HepG2 (cell line): ENCODE data around the gene DAB2IP. TPM values are rescaled to one million over a fixed set of nuclear protein-coding genes. Genes with fewer than 3 reads are reported as not detected.

Experiments
- ATAC-seq: fragments of 200-7000 bp; cut with Tn5 transposase; 3 replicates; pipeline ENCODE4 v1.9.1; 2020; ENCODE audit warnings: mild to moderate bottlenecking, moderate library complexity
- BruUV-seq: library from RNA; stranded (reverse); fragments of 400-500 nt; replicated peaks from 2 replicates; lab custom pipeline; 2021; lab: Mats Ljungman, UMichigan
- CTCF ChIA-PET: fragments of 300-600 bp; formaldehyde crosslinking; extraction: SDS; loops from one replicate; lab custom pipeline; 2021; ENCODE audit warnings: low total read pairs, inconsistent platforms, low intra/inter-chr PET ratio; lab: Yijun Ruan, JAX
- POLR2A ChIA-PET: fragments of 350-600 bp; sonication (Branson Sonifier 250); formaldehyde crosslinking; loops from one replicate; lab custom pipeline; 2020; ENCODE audit warnings: antibody characterized with exemption, inconsistent platforms; lab: Yijun Ruan, JAX
- DNase-seq: peaks from one replicate; pipeline ENCODE4 v3.0.0-alpha.2; 2015; ENCODE audit warnings: low spot score
- FAIRE-seq: peaks from 3 replicates; lab custom pipeline; 2011; peaks lifted over from hg19 to GRCh38; lab: Jason Lieb, UNC
- H2AFZ ChIP-seq: one replicate; pipeline ENCODE4 v1.6.1; 2011; ENCODE audit warnings: low read length, inconsistent platforms
- H3K27ac ChIP-seq: fragments of 300-600 bp; 3 replicates; pipeline ENCODE4 v1.8.0; 2011; ENCODE audit warnings: mixed run types, mild to moderate bottlenecking, mixed read lengths, low read length, inconsistent platforms; ENCODE audit not compliant: insufficient read depth; ENCODE audit errors: extremely low read length
- H3K27me3 ChIP-seq, 2 experiments: fragments of 200-600 bp in 1 of 2; 2 replicates in 1 of 2; 3 replicates in 1 of 2; pipeline versions ENCODE4 v1.6.0 to v1.8.0; 2011; ENCODE audit warnings: low read length in 2 of 2, mild to moderate bottlenecking in 2 of 2, moderate library complexity in 2 of 2, inconsistent platforms in 1 of 2; ENCODE audit not compliant: insufficient read depth in 2 of 2, control insufficient read depth in 1 of 2
- H3K36me3 ChIP-seq, 2 experiments: fragments of 200-600 bp in 1 of 2; replicated peaks in 1 of 2; 2 replicates in 1 of 2; 3 replicates in 1 of 2; pipeline versions ENCODE4 v1.5.1 to v1.8.0; 2011; ENCODE audit warnings: low read length in 2 of 2, inconsistent platforms in 1 of 2; ENCODE audit not compliant: insufficient read depth in 2 of 2, control insufficient read depth in 1 of 2
- H3K4me1 ChIP-seq: 2 replicates; pipeline ENCODE4 v1.5.1; 2012; ENCODE audit warnings: low read length, inconsistent platforms; ENCODE audit not compliant: insufficient read depth
- H3K4me2 ChIP-seq: 2 replicates; pipeline ENCODE4 v1.6.0; 2011; ENCODE audit warnings: low read depth, low read length, inconsistent platforms
- H3K4me3 ChIP-seq, 3 experiments: fragments of 200-600 bp in 1 of 3; sonication (generic), shearing (Covaris generic) in 1 of 3; replicated peaks in 1 of 3; 2 replicates each; pipeline ENCODE4 v1.5.1; 2011 to 2016; ENCODE audit warnings: low read length in 3 of 3, inconsistent platforms in 2 of 3, low read depth in 2 of 3, mild to moderate bottlenecking in 2 of 3, control low read depth in 1 of 3, mixed read lengths in 1 of 3; ENCODE audit not compliant: insufficient read depth in 1 of 3
- H3K79me2 ChIP-seq: one replicate; pipeline ENCODE4 v1.6.1; 2011; ENCODE audit warnings: low read length, inconsistent platforms; ENCODE audit not compliant: insufficient read depth
- H3K9ac ChIP-seq: 2 replicates; pipeline ENCODE4 v1.6.0; 2011; ENCODE audit warnings: mild to moderate bottlenecking, low read depth, low read length, inconsistent platforms; ENCODE audit not compliant: insufficient read depth
- H3K9me3 ChIP-seq: 2 replicates; pipeline ENCODE4 v1.5.1; 2012; ENCODE audit warnings: mild to moderate bottlenecking, low read length
- H4K20me1 ChIP-seq: 2 replicates; pipeline ENCODE4 v1.6.0; 2011; ENCODE audit warnings: inconsistent platforms, mild to moderate bottlenecking, low read length, moderate library complexity; ENCODE audit not compliant: insufficient read depth
- DMTF1 ChIP-seq: sonication (generic); formaldehyde crosslinking; IDR thresholded peaks from 2 replicates; pipeline ENCODE4 v1.4.0; 2020; ENCODE audit warnings: mild to moderate bottlenecking, missing genetic modification reagents
- EHMT2 ChIP-seq: fragments of 200-600 bp; sonication (generic); IDR thresholded peaks from 2 replicates; pipeline ENCODE4 v1.7.0; 2017; ENCODE audit warnings: antibody characterized with exemption, low read depth, low read length, borderline replicate concordance
- HDAC6 ChIP-seq: fragments of 200-600 bp; sonication (generic); IDR thresholded peaks from 2 replicates; pipeline ENCODE4 v1.7.0; 2017; ENCODE audit warnings: mild to moderate bottlenecking, antibody characterized with exemption, low read length, low read depth
- JARID2 ChIP-seq: sonication (generic); formaldehyde crosslinking; IDR thresholded peaks from 2 replicates; pipeline ENCODE4 v1.8.1; 2023; ENCODE audit warnings: missing genetic modification reagents, inconsistent platforms; ENCODE audit not compliant: insufficient replicate concordance
- KLF12 ChIP-seq: sonication (generic); formaldehyde crosslinking; IDR thresholded peaks from 2 replicates; pipeline ENCODE4 v1.4.0; 2020; ENCODE audit warnings: missing genetic modification reagents, borderline replicate concordance
- MAFK ChIP-seq, 2 experiments: IDR thresholded peaks in 1 of 2; conservative IDR thresholded peaks in 1 of 2; 2 replicates each; pipeline ENCODE4 v1.6.1; 2011; ENCODE audit warnings: improper control_type of control experiment in 2 of 2, low read length in 2 of 2
- RBM22 ChIP-seq: fragments of 200-400 bp; formaldehyde crosslinking; optimal IDR thresholded peaks from 2 replicates; pipeline ENCODE3; 2017; ENCODE audit warnings: mild to moderate bottlenecking, low read length, moderate library complexity
- REL ChIP-seq: sonication (generic); formaldehyde crosslinking; conservative IDR thresholded peaks from 2 replicates; pipeline ENCODE4 v1.8.0; 2022; ENCODE audit warnings: mild to moderate bottlenecking, missing genetic modification reagents, moderate library complexity
- RFXANK ChIP-seq: IDR thresholded peaks from 2 replicates; pipeline ENCODE4 v1.6.1; 2016
- SNAPC2 ChIP-seq: sonication (generic); formaldehyde crosslinking; IDR thresholded peaks from 2 replicates; pipeline ENCODE4 v1.8.1; 2022; ENCODE audit warnings: mild to moderate bottlenecking, missing genetic modification reagents
- ZFAT ChIP-seq: sonication (generic); formaldehyde crosslinking; conservative IDR thresholded peaks from 2 replicates; pipeline ENCODE4 v1.8.1; 2023; ENCODE audit warnings: missing genetic modification reagents, inconsistent platforms
- ZNF33A ChIP-seq: sonication (generic); formaldehyde crosslinking; IDR thresholded peaks from 2 replicates; pipeline ENCODE4 v1.5.1; 2020; ENCODE audit warnings: missing genetic modification reagents, mild to moderate bottlenecking, moderate library complexity, borderline replicate concordance
- ZNF414 ChIP-seq: sonication (generic); formaldehyde crosslinking; IDR thresholded peaks from 2 replicates; pipeline ENCODE4 v1.5.0; 2020; ENCODE audit warnings: missing genetic modification reagents
- ZNF761 ChIP-seq: sonication (generic); formaldehyde crosslinking; conservative IDR thresholded peaks from 2 replicates; pipeline ENCODE4 v1.4.0; 2020; ENCODE audit warnings: mild to moderate bottlenecking, missing genetic modification reagents
- WGBS: methylation state at CpG from one replicate; pipeline ENCODE4 v1.1.6; 2017; ENCODE audit warnings: low lambda C conversion rate; 5-methylcytosine and 5-hydroxymethylcytosine counted together
- in situ Hi-C: cut with HindIII; loops from 2 replicates; pipeline ENCODE4 v1.10.0; 2017; ENCODE audit warnings: low pct_unique_long_range_greater_than_20kb; ENCODE audit not compliant: extremely low pct_ligation_motif_present
- intact Hi-C: fragments of 100-400 bp; cut with micrococcal nuclease; formaldehyde crosslinking; loops from one replicate; pipeline ENCODE4 v1.10.0; 2022; ENCODE audit not compliant: unreplicated experiment
- polyA plus RNA-seq, 8 experiments: library from polyadenylated mRNA; depleted of rRNA in 3 of 8; stranded (reverse) in 7 of 8; unstranded in 1 of 8; fragments of >200 nt; fragmentation: Illumina TruSeq in 4 of 8; extraction: Trizol in 4 of 8; gene quantifications; 2 replicates each; pipeline versions ENCODE4 v1.2.1 to v1.2.3, GENCODE V29; 2011 to 2016; ENCODE audit warnings: low read depth in 4 of 8, missing spikeins in 1 of 8, mixed read lengths in 1 of 8; ENCODE audit not compliant: insufficient read depth in 1 of 8
- total RNA-seq, 5 experiments: library from RNA; depleted of rRNA; stranded (reverse); fragments of >200 nt; fragmentation: Illumina TruSeq; extraction: Trizol; gene quantifications; 2 replicates each; pipeline ENCODE4 v1.2.3, GENCODE V29; 2016; ENCODE audit warnings: low read depth in 1 of 5

Gene DAB2IP
- total and polyA plus RNA-seq, 2 of the 13 experiments (the other 11 are each of a cell fraction or from before 2014, with no cell fraction given) = 25.3 to 37.9 TPM

- H3K4me1 ChIP-seq = no peaks in the 10 kb centered on the region
- intact Hi-C loops = no loop called here
- no peak overlapping the region for H2AFZ ChIP-seq
- no peak for FAIRE-seq
- WGBS = 40% methylated on average over 1 of the region's 5 CpGs
- POLR2A ChIA-PET = no interaction called here
- in situ Hi-C loops = no loop called here
- no peaks in the 10 kb centered on the region for H3K79me2 ChIP-seq
- H4K20me1 ChIP-seq = no peaks in the 10 kb centered on the region
- CTCF ChIA-PET = no interaction called here
- no peak overlapping the region for H3K4me3 ChIP-seq
- TF ChIP-seq JARID2 (CRISPR knock-in tag) (no peak), ZNF761 (no peak), SNAPC2 (CRISPR knock-in tag) (no peak), ZFAT (no peak), ZNF33A (no peak), KLF12 (CRISPR knock-in tag) (no peak), MAFK (conservative IDR thresholded peaks at IDR 0.05 in 1 of 2, IDR thresholded peaks at IDR 0.05 in 1 of 2; ENCODE audit: low read length in 2 of 2) (no peak), DMTF1 (CRISPR knock-in tag) (no peak), EHMT2 (no peak), HDAC6 (no peak), RBM22 (no peak), REL (no peak), RFXANK (CRISPR knock-in tag) (no peak), ZNF414 (CRISPR knock-in tag) (no peak)
- TF ChIP-seq, all 625 proteins: peak for 0
- H3K36me3 ChIP-seq = no peaks in the 10 kb centered on the region
- H3K27ac ChIP-seq = no peak overlapping the region
- no peak overlapping the region for H3K4me2 ChIP-seq
- H3K9me3 ChIP-seq = no peaks in the 10 kb centered on the region
- H3K27me3 ChIP-seq = no peaks in the 10 kb centered on the region
- ATAC-seq = no peak
- no peak overlapping the region for H3K9ac ChIP-seq
- no TSS peak for BruUV-seq
- no peak for DNase-seq
Observed at GRCh38 chr9:121711797-121712196, 60.4 kb downstream of the DAB2IP start.
